ENCODE measurements around the gene NSMCE3.

The NSMCE3 gene

DNA sequence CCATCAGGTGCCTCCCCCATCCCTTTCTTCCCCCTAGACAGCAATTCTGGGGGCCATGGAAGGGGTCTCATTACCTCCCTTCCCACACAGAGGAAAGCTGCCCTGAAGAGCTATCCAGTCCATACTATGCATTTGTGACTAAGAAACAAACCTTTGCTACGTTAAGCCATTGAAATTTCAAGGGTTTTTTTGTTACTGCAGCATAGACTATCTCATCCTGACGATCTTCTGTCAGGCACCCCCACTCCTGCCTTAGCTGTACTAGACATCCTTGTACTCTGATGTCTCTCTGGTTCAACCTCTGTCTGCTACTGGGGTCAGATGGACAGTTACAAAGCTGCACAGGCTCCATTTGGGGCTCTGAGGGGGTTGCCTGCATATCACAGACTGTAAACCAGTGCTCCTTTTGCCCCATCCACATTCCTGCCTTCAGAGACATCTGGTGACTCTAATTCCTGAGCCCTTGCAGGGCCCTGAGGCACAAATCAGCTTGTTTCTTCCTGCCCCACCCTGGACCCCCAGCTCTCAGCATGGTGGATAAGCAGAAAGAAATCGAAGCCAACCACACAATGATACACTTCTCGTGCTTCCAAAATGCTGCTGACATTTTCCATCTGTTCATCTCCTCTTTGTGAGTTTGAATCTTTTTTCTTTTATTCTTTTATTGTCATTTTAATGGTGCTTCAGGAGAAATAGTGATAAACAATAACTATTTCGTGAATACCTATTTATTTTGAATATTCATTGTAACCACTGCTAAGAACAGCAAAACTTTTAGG, 21.6 kb upstream of the NSMCE3 start:
- Histone ChIP-seq H3K27ac (ENCODE audit: low read depth, low read length) (no peak overlapping the region), H3K36me3 (ENCODE audit: insufficient read depth, low read length) (no peaks in the 10 kb centered on the region), H3K9me3 (ENCODE audit: low read length) (no peaks in the 10 kb centered on the region), H3K27me3 (ENCODE audit: control insufficient read depth in 1 of 2, insufficient read depth in 2 of 2, low read length in 2 of 2) (no peaks in the 10 kb centered on the region), H3K4me3 (ENCODE audit: low read depth in 1 of 2, low read length in 2 of 2) (no peak overlapping the region), H3K4me1 (ENCODE audit: insufficient read depth, low read length) (peaks cover 3% of the 10 kb centered on the region), H3K9ac (ENCODE audit: low read length) (no peak overlapping the region)

DNA sequence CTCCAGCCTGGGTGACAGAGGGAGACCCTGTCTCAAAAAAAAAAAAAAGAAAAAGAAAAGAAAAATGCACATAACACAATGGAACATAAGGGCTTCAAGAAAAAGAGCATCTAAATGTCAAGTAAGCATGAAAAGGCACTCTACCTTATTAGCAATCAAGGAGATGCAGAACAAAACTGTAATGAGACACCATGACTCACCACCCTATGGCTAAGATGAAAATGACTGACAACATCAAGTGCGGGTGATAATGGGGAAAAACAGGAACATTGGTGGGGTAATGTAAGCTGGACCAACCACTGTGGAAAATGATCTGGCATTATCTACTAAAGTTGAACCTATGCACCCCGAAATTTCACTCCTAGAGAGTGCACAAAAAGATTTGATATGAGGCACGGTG, 19.6 kb upstream of the NSMCE3 start:
- H3K4me1 ChIP-seq (ENCODE audit: insufficient read depth, low read length), result peaks cover under 1% of the 10 kb centered on the region
- H3K27me3 ChIP-seq (ENCODE audit: control insufficient read depth in 1 of 2, insufficient read depth in 2 of 2, low read length in 2 of 2), result no peaks in the 10 kb centered on the region
- H3K27ac ChIP-seq (ENCODE audit: low read depth, low read length), result no peak overlapping the region
- no peak overlapping the region for H3K4me3 ChIP-seq (ENCODE audit: low read depth in 1 of 2, low read length in 2 of 2)
- H3K9me3 ChIP-seq (ENCODE audit: low read length), result no peaks in the 10 kb centered on the region
- no peaks in the 10 kb centered on the region for H3K36me3 ChIP-seq (ENCODE audit: insufficient read depth, low read length)
- H3K9ac ChIP-seq (ENCODE audit: low read length), result no peak overlapping the region

DNA sequence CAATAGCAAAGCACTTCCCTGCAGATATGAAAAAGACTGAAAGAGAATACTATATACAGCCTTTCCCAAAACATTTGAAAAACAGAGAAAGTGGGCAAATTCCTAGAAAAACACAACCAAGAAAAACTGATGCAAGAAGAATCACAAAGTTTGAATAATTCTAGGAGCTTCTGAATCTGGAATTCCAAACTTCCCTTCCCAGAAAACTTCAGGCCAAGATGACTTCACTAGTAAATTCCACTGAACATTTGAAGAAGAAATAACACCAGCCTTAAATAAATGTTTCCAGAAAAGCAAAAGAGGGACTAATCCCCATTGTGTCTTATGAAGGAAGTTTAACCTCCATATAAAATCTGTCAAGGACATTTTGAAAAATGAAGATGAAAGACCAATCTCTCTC, 15.8 kb upstream of the NSMCE3 start:
- H3K4me3 ChIP-seq (ENCODE audit: low read depth in 1 of 2, low read length in 2 of 2), result no peak overlapping the region
- no peak overlapping the region for H3K9ac ChIP-seq (ENCODE audit: low read length)
- H3K36me3 ChIP-seq (ENCODE audit: insufficient read depth, low read length), result no peaks in the 10 kb centered on the region
- no peaks in the 10 kb centered on the region for H3K9me3 ChIP-seq (ENCODE audit: low read length)
- no peaks in the 10 kb centered on the region for H3K27me3 ChIP-seq (ENCODE audit: control insufficient read depth in 1 of 2, insufficient read depth in 2 of 2, low read length in 2 of 2)
- no peak overlapping the region for H3K27ac ChIP-seq (ENCODE audit: low read depth, low read length)
- no peaks in the 10 kb centered on the region for H3K4me1 ChIP-seq (ENCODE audit: insufficient read depth, low read length)

DNA sequence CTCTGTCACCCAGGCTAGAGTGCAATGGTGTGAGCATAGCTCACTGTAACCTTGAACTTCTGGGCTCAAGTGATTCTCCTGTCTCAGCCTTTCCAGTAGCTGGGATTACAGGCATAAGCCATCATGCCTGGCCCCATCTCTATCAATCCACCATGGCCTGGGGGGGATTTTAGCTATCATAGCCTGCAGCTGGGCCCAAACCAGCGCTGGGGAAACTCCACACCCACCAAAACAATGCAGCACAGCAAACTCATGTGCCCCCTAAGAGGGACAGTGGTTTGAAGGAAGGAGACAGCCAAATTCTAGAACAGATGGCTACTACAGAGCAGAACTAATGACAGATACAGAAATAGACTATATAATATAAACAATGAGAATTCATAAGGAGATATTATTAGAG, 13.8 kb upstream of the NSMCE3 start:
- Histone ChIP-seq H3K27me3 (ENCODE audit: control insufficient read depth in 1 of 2, insufficient read depth in 2 of 2, low read length in 2 of 2) (no peaks in the 10 kb centered on the region), H3K9ac (ENCODE audit: low read length) (no peak overlapping the region), H3K4me3 (ENCODE audit: low read depth in 1 of 2, low read length in 2 of 2) (no peak overlapping the region), H3K4me1 (ENCODE audit: insufficient read depth, low read length) (no peaks in the 10 kb centered on the region), H3K36me3 (ENCODE audit: insufficient read depth, low read length) (no peaks in the 10 kb centered on the region), H3K27ac (ENCODE audit: low read depth, low read length) (no peak overlapping the region), H3K9me3 (ENCODE audit: low read length) (no peaks in the 10 kb centered on the region)

DNA sequence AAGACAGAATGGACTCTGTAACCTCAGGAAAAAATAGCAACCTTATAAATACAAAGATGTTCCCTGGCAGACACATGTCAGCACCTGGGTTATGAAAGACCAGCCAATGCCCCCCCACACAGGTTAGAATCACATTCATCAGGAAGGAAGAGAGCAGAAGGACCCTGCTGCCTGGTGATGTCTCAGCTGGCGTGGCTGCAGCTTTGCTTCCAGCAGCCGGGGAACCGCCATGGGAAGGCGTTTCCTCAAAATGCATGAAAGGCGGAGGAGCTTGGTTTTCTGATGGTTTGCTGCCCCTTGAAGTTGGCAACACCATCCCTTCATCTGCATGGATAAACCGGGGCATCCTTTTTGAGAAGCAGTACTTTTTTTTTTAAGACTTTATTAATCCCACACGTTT, 10.9 kb upstream of the NSMCE3 start:
- Histone ChIP-seq H3K9me3 (ENCODE audit: low read length) (no peaks in the 10 kb centered on the region), H3K36me3 (ENCODE audit: insufficient read depth, low read length) (no peaks in the 10 kb centered on the region), H3K27me3 (ENCODE audit: control insufficient read depth in 1 of 2, insufficient read depth in 2 of 2, low read length in 2 of 2) (no peaks in the 10 kb centered on the region), H3K9ac (ENCODE audit: low read length) (no peak overlapping the region), H3K4me3 (ENCODE audit: low read depth in 1 of 2, low read length in 2 of 2) (no peak overlapping the region), H3K4me1 (ENCODE audit: insufficient read depth, low read length) (no peaks in the 10 kb centered on the region), H3K27ac (ENCODE audit: low read depth, low read length) (no peak overlapping the region)

DNA sequence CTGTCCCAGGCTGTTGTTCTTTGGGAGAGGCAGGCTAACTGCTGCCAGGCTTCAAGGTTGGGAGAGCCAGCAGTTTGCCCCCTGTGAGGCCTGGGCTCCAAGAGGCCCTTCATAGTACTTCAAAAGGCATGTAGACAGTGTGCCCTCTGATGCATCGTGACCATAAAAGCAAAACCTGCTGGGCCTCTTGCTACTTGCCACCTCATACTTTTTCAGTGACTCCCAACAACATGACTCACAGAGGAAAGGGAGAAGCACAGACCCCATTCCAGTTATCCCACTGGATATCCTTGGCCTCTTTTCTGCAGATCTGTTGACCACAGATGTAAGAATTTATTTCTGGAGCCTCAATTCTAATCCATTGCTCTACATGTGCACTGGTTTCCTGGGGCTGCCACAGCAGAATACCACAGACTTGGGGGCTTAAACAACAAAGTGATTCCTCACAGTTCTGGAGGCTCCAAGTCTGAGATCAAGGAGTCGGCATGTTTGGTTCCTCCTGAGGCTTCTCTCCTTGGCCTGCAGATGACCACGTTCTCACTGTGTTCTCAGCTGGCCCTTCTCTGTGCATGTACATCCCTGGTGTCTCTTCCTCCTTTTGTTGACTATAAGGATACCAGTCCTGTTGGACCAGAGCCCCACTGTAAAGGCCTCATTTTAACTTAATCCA, 8.9 kb upstream of the NSMCE3 start:
- H3K9me3 ChIP-seq (ENCODE audit: low read length), result no peaks in the 10 kb centered on the region
- no peak overlapping the region for H3K9ac ChIP-seq (ENCODE audit: low read length)

DNA sequence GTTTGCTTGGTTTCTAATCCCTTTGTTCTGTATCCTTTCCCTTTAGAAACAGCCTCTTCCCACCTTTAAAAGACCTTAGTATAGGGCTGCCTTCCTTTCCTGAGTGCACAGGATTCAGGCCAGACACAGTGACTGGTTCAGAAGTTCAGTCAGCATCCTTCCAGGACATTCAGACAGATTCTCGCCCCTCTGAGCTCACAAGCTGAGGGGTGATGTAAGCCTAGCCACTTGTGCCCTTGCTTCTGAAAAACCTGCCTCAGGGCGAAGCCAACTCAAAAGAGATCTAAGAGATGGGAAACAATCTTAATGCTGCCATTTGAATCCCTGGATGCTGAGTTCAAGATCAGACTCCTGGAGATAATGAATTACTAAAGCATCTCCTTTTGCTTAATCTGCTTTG, 6.7 kb upstream of the NSMCE3 start:
- no peaks in the 10 kb centered on the region for H3K4me1 ChIP-seq (ENCODE audit: insufficient read depth, low read length)
- H3K9ac ChIP-seq (ENCODE audit: low read length), result no peak overlapping the region
- H3K27me3 ChIP-seq (ENCODE audit: control insufficient read depth in 1 of 2, insufficient read depth in 2 of 2, low read length in 2 of 2), result no peaks in the 10 kb centered on the region
- no peak overlapping the region for H3K4me3 ChIP-seq (ENCODE audit: low read depth in 1 of 2, low read length in 2 of 2)
- no peaks in the 10 kb centered on the region for H3K9me3 ChIP-seq (ENCODE audit: low read length)
- no peak overlapping the region for H3K27ac ChIP-seq (ENCODE audit: low read depth, low read length)
- H3K36me3 ChIP-seq (ENCODE audit: insufficient read depth, low read length), result no peaks in the 10 kb centered on the region

More for the DNA sequence above, 8.9 kb upstream of the NSMCE3 start:
- H3K4me1 ChIP-seq (ENCODE audit: insufficient read depth, low read length), result no peaks in the 10 kb centered on the region
- no peak overlapping the region for H3K27ac ChIP-seq (ENCODE audit: low read depth, low read length)
- H3K4me3 ChIP-seq (ENCODE audit: low read depth in 1 of 2, low read length in 2 of 2), result no peak overlapping the region
- H3K36me3 ChIP-seq (ENCODE audit: insufficient read depth, low read length), result no peaks in the 10 kb centered on the region
- no peaks in the 10 kb centered on the region for H3K27me3 ChIP-seq (ENCODE audit: control insufficient read depth in 1 of 2, insufficient read depth in 2 of 2, low read length in 2 of 2)

DNA sequence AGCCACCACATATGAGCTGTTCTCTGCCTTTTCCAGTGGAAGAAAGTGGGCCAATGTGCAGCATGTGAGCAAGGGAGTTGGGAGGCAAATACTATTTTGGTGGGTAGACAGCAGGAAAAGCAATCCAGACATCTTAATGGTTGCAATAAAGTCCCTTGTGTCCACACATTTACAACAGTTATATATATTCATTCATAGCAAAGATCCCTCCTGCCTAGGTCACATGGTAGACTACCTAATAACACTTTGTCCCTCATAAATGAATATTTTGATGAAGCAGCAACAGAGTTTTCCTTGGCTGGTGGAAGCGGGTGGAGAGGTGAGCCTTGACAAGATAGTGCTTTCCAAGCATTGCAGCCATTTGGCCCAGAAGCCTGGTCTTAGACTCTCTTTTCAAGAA, 6.2 kb upstream of the NSMCE3 start:
- Histone ChIP-seq H3K9me3 (ENCODE audit: low read length) (no peaks in the 10 kb centered on the region), H3K27ac (ENCODE audit: low read depth, low read length) (no peak overlapping the region), H3K9ac (ENCODE audit: low read length) (no peak overlapping the region), H3K27me3 (ENCODE audit: control insufficient read depth in 1 of 2, insufficient read depth in 2 of 2, low read length in 2 of 2) (no peaks in the 10 kb centered on the region), H3K36me3 (ENCODE audit: insufficient read depth, low read length) (no peaks in the 10 kb centered on the region), H3K4me3 (ENCODE audit: low read depth in 1 of 2, low read length in 2 of 2) (no peak overlapping the region), H3K4me1 (ENCODE audit: insufficient read depth, low read length) (peaks cover 2% of the 10 kb centered on the region)

DNA sequence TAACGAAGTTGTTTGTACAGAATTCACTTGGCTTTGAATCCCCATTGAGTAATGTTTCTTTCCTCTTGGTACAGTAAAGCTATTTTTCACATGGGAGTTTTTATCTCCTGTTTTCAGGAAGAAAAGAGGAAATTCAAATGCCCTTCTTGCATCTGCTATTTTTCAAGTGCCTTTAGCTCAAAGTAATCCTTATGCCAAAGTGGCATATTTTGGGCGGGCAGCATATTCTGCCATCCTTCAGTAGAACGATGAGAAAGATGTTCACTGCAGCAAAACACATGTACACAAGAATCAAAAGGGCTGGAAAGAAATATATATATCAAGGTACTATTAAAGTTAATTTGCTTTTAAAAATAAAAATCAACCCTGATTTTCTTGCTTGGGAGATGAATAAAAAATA, 5.3 kb upstream of the NSMCE3 start:
- no peak overlapping the region for H3K9ac ChIP-seq (ENCODE audit: low read length)
- H3K27me3 ChIP-seq (ENCODE audit: control insufficient read depth in 1 of 2, insufficient read depth in 2 of 2, low read length in 2 of 2), result no peaks in the 10 kb centered on the region
- no peak overlapping the region for H3K4me3 ChIP-seq (ENCODE audit: low read depth in 1 of 2, low read length in 2 of 2)
- H3K4me1 ChIP-seq (ENCODE audit: insufficient read depth, low read length), result peaks cover 8% of the 10 kb centered on the region
- H3K9me3 ChIP-seq (ENCODE audit: low read length), result no peaks in the 10 kb centered on the region
- H3K27ac ChIP-seq (ENCODE audit: low read depth, low read length), result no peak overlapping the region
- no peaks in the 10 kb centered on the region for H3K36me3 ChIP-seq (ENCODE audit: insufficient read depth, low read length)

DNA sequence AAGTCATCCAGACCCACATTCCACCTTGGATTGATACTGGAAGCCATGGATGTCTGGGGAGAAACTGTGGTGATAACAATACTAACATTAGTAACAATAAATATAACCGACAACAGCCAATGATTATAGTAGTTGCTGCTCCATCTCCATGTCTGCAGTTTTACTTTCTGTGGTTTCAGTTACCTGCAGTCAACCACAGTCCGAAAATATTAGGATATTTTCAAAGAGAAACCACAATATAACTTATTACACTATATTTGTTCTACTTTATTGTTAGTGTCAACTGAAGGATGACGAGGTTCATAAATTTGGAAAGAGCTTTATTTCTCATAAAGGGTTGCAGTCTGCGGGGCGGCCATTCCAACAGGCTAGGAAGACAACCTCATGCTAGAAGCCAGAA, 2.6 kb upstream of the NSMCE3 start:
- no peak overlapping the region for H3K4me3 ChIP-seq (ENCODE audit: low read depth in 1 of 2, low read length in 2 of 2)
- H3K4me1 ChIP-seq (ENCODE audit: insufficient read depth, low read length), result peaks cover 24% of the 10 kb centered on the region
- no peaks in the 10 kb centered on the region for H3K27me3 ChIP-seq (ENCODE audit: control insufficient read depth in 1 of 2, insufficient read depth in 2 of 2, low read length in 2 of 2)
- no peaks in the 10 kb centered on the region for H3K36me3 ChIP-seq (ENCODE audit: insufficient read depth, low read length)
- no peak overlapping the region for H3K27ac ChIP-seq (ENCODE audit: low read depth, low read length)
- no peak overlapping the region for H3K9ac ChIP-seq (ENCODE audit: low read length)
- H3K9me3 ChIP-seq (ENCODE audit: low read length), result no peaks in the 10 kb centered on the region

DNA sequence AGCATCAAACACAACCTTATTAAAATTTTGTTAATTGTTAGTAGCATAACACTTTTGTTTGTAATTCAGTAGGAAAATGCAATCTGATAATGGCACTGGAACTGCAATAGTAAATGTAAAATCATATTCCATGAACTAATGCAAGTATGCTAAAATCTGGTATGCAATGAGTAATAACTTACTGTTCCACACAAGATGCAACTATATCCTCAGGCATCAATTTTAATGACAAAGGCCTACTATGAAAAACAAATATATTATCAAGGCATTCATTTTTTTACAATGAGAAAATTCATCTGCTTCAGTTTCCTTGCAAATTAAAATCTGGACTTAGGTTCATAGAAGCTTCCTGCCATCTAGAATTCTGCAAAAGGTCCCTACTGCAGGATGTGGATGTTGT, 1.4 kb upstream of the NSMCE3 start:
- Histone ChIP-seq H3K9ac (ENCODE audit: low read length) (peak overlapping the region; percentile 62), H3K27me3 (ENCODE audit: control insufficient read depth in 1 of 2, insufficient read depth in 2 of 2, low read length in 2 of 2) (no peaks in the 10 kb centered on the region), H3K4me3 (ENCODE audit: low read depth in 1 of 2, low read length in 2 of 2) (peak overlapping the region in 1 of 2 donors; percentile 91), H3K4me1 (ENCODE audit: insufficient read depth, low read length) (peaks cover 34% of the 10 kb centered on the region), H3K36me3 (ENCODE audit: insufficient read depth, low read length) (no peaks in the 10 kb centered on the region), H3K9me3 (ENCODE audit: low read length) (no peaks in the 10 kb centered on the region), H3K27ac (ENCODE audit: low read depth, low read length) (no peak overlapping the region)

Measured in muscle layer of colon (tissue), 2 donors.